HG02970 (cell line): ENCODE measurements around the gene PRKG1.

Experiments
- ATAC-seq: cut with Tn5 transposase; IDR thresholded peaks from one replicate; pipeline ENCODE4 v1.9.1; 2021; ENCODE audit warnings: mild to moderate bottlenecking, moderate library complexity, moderate number of reproducible peaks; ENCODE audit not compliant: unreplicated experiment, low FRiP score

The PRKG1 gene

DNA sequence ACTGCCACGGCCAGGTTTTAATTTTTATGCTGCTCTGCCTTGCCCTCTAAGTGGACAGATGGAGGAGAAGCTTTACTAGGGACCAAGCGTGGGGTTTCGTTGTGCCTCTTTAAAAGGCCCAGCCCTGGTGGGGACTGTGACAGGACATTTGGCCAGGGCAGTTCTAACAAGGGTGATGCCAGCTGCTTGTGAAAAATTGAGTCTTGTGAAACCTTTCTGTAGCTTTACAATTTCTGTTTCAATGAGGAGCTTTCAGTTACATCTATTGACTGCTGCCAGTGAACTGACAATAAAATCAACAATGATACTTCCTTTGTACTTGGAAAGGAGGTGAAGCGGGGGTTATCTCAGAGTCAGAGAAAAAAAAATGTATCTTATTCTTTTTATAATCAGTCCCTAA, 858.2 kb downstream of the PRKG1 start:
- ATAC-seq = no peak

DNA sequence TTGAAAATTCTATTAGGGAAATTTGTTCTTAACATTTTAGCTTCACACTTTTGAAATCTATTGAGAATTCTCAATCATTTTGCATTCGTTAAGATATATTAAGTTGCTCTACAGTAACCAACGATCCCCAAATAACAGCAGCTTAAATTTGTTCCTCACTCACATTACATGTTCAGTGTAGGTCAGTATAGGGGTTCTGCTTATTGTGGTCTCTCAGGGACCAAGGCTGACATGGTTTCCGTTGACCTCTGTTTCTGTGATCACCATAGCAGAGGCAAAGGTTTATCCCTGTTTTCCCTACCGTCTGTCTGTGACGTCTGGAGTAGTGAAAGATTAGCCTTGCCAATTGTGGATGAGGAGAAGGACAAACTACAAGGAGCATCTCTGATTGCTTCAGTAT, 860.1 kb downstream of the PRKG1 start:
- no peak for ATAC-seq

DNA sequence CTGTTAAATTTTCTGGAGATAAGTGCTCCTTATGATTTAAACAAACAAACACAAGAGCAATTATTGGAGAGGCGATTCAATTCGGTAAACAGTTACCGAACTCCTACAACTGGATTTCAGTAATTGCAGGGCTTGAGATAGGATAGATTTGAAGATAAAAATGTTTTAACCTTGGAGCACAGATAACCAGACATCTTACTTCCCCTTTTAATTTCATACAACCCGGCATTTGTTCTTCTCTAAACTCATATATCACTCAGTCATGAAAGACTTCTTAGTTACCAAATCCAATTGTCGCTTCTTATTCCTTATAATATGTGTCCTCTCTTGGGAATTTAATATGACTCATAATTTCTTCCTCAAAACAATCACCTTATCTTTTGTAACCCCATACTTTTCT, 861.1 kb downstream of the PRKG1 start:
- ATAC-seq = no peak

DNA sequence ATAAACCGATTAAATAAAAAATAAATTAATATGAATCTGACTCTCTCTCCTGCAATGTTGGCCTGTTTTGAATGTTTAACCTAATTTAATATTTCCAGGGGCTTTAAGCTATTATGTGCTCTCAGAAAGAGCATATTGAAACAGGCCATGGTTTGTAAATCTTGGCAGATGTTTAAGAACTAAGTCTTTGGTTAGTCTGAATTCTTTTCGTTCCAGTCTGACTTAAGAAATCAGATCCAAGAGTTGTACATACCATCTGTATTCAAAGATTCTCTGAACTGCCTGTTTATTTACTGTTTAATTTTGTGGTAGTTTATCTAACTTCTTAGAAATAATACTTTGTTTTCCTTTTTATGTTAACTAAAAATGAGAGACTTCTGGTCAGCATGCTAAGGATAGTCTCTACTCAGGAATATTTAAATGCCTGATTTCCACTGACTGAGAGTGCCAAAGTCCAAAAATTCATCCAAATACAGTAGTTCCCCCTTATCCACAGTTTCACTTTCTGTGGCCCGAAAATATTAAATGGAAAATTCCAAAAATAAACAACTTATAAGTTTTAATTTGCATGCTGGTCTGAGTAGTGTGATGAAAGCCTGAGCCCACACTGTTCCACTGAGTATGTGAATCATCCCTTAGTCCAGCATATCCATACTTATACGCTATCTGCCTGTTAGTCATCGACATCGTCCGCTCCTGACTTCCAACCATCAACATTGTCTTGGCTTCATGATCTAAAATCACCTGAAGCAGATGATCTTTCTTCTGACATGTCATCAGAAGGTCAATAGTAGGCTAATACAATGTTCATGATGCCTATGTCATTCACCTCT, 863.2 kb downstream of the PRKG1 start:
- no peak for ATAC-seq

DNA sequence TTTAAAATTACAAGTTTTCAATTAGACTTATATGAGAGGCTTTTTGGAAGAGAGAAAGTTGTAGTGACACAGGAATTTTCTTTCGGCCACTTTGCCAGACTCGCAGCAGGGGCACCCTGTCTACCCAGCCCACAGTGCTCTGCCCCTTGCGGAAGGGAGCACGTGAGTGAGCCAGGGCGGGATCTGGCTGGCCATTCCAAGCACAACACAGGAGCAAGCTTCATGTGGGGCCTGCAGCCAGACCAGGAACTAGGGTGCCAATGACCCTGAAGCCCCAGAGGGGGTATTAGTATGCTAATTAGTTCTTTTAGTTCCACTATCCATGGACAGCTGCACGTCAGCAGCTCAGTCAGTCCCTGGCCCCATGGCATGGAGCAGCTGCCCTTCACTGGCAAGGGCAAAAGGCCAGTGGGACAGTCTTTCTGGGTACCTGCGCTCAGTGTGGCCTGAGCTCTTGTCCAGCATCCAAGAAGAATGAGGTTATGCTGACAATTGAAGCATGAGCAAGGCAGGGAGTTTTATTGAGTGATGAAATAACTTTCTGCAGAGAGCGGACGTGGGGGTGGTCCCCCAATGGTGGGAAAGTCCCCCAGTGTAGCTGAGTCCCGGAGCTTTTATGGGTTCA, 876.2 kb downstream of the PRKG1 start:
- no peak for ATAC-seq

DNA sequence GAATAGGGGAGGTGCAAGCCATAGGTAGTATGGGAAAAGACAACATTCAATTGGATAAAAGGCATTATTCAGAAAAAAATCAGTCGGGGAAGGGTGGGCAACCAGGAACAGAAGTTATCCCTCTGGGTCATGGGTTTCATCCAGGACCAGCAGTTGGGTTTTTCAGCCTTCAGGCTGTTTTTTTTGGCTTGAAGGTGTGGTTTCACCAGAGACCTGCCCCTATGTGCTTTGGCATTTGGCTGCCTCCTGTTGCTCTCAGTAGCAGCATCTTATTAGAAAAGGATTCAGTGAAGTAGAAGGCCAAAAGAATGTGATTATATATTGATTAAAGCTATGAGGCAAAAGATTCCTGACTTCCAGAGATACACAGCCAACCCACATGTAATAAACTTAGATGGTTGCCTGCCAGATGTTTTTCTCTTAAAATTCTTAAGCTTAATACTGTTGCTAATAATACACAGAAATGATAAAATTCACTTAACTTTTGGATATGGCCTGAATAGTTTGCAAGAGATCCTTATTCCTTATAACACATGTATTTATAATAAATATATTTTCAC, 876.8 kb downstream of the PRKG1 start:
- ATAC-seq = no peak

DNA sequence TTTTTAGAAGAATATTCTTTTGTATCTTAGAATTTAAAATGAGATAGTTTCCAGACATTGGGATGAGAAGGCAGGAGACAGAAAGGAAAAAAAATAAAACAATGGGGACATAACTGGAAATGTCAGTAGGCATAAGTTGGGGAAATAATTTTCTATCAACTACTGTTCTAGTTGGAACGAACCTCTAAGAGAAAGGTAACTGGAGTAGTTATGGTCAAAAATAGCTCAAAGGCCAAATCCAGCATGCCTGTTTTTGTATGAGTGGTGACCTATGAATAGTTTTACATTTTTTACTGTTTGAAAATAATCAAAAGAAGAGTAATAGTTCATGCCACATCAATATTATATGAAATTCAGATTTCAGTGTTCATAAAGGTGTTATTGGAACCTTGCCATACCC, 877.3 kb downstream of the PRKG1 start:
- no peak for ATAC-seq

DNA sequence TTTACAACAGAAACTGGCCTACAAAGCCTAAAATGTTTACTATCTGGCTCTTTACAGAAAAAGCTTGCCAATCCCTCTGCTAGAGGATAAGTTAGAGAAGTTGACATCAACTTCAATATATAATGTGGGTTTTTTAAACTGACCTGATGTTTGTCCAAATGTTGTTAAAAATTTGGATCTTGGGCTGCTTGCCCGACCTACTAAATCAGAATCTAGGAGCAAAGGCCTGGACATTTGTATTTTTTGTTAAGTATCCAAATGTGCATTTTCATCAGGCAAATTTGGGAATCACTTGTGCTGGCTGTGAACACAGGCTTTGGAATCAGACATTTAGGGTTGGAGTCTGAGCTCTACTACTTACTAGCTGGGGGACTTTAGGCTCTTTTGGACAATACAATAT, 877.8 kb downstream of the PRKG1 start:
- ATAC-seq = no peak

DNA sequence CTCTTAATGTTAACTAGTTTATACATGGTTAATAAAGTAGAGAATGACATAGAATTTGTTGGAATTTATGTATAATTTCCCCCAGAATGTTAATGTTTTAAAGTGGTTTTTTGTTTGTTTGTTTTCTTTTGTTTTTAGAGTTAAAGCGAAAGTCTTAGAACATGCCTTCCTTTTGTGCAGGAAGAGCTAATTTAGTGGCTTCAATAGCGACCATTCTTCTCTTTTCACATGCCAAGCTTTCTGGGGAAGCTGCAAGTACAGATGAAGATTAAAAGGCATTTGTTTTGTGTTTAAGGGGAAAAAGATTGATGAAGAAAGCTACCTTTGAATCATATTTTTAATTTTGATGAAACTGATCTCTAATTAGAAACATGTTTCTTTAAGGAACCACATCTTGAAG, 881.4 kb downstream of the PRKG1 start:
- no peak for ATAC-seq

DNA sequence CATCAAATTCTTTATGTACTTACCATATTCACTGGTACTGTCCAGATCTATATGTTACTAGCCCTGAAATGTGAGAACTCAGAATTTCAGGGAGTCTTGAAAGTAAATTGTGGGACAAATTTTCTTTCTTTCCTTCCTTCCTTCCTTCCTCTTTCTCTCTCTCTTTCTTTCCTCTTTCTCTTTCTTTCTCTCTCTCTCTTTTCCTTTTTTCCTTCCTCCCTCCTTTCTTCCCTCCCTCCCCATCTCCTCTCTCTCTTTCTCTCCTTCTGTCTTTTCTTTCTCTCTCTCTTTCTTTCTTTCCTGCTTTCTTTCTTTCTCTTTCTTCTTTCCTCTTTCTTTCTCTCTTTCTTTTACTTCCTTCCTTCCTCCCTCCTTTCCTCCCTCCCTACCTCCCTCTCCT, 882.5 kb downstream of the PRKG1 start:
- ATAC-seq = no peak

DNA sequence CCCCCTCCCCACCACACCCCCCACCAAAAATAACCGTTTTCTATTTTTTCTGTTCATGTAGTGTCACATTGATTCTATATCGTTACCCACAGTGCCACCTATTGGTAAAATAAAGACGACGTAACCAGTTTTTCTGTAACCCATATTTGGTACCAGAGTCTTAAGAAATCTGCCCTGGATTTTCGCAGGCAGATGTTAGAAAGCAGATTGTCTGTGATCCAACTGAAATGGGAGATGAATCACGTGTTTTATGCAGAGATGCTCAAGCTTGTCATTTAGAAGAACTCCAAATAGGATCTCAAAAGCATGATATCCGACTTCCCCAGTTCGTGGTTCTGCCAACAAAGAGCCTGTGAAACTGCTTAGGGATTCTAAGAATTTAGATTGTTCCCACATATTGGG, 886.2 kb downstream of the PRKG1 start:
- ATAC-seq = no peak

DNA sequence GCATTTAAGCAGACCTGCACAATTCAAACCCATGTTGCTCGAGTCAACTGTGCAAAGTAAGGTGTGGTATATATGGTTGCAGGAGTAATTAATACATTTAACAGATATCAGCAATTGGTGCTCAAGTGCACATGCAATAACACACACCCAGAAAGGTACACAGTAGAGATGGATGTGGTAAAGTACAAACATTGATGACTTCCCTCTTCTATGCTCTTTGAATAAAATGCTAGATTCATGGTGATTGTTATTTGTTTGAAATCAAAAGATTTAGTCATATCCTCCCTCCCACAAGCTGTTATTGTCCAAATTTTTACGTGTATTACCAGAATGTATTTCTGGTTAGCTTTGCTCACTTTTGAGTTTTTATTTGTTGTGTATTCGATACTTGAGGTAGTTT, 887.1 kb downstream of the PRKG1 start:
- no peak for ATAC-seq

DNA sequence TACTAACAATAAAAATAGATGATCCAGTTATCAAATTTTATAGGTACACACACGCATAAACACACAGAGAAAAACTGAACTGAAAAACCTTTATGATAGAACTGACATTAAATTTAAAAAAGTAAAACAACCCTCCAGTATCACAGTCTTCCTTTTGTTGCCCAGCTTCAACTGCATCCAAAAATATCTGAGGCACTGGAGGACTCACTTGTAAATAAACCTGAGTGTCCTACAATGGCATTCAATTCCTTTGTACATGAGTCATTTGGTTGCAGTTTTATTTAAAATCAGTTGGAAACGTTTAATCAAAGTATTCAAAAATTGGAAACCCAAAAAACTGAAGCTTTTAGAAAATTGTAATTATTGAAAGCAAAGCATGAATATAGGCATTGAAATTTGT, 890.3 kb downstream of the PRKG1 start:
- no peak for ATAC-seq

DNA sequence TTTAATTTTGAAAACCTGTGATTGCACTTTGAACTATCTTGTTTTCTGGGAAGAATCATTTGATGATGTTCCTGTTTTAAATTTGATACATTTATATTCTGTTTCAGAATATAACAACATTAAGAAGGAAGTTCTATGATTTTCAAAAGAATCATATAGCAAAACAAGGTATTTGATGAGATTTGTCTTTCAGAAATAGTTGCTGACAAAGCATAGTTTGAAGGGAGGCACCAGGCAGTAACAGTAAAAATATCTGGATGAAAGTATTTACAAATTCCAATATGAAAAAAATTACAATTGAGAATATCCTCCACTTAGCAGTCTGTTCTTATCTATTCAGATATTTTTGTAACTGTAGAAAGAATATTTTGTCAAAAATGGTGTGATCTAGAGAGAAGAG, 891.2 kb downstream of the PRKG1 start:
- ATAC-seq = no peak

DNA sequence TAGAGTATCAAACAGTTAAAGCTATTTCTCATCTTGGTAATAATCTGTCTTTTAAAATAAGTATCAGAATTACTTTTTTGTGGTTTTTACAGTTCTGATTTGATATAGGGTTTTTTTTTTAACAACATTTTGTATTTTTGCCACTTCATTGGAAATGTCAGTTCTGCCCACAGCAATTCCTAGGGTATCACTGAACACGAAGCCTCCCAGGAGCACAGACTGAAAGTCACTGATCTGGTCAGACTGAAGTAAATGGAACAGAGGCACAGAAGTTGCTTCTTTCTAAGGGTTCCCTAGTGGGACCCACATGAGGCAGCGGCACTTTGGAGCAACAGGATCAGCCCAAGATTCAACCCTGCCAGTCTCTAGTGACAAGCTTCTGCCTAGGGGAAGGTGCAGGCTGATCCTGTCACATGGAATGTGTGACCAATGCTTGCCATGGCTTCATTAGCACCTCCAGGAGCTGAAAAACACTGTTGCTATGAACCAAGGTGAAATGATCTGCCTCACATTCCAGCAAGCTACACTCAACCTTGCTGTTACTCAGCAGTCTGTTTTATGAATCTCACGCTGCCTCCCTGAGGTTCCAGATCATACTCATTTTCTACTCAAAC, 898.6 kb downstream of the PRKG1 start:
- ATAC-seq = no peak

DNA sequence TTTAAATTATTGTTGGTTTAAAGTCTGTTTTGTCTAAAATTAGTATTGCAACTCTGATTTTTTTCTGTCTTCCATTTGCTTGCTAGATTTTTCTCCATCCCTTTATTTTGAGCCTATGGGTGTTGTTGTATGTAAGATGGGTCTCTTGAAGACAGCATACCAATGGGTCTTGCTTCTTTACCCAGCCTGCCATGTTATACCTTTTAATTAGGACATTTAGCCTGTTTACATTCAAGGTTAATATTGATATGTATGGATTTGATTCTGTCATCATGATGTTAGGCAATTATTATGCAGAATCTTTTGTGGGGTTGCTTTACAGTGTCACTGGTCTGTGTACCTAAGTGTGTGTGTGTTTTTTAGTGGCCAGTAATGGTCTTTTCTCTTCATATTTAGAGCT, 906.5 kb downstream of the PRKG1 start:
- no peak for ATAC-seq

DNA sequence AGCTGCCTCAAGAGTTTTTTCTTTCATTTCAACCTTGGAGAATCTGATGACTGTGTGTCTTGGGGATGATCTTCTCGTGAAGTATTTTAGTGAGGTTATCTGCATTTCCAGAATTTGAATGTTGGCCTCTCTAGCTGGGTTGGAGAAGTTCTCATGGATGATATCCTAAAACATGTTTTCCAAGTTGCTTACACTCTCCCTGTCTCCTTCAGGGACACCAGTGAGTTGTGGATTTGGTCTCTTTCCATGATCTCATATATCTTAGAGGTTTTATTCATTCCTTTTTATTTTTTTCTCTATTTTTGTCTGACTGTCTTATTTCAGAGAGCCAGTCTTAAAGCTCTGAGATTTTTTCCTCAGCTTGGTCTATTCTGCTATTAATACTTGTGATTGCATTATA, 907.4 kb downstream of the PRKG1 start:
- ATAC-seq = no peak

DNA sequence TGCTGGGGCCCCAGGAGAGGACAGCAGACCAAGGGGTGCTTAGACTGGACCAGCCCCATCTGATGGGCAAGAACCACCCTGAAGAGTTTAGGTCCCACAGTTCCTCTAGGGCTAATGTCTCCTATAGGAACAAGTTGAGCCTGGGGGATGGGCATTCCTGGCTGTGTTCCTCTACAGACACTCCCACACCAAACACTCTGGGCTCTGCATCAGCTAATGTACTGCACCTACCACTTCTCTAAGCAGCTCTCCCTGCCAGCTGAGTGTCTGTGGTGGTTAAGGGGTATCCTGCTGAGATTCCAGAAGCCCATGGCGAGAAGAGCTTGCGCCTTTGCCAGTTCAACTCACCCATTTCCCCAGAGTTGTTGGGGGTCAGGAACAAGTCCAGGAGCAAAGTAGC, 909.2 kb downstream of the PRKG1 start:
- no peak for ATAC-seq

DNA sequence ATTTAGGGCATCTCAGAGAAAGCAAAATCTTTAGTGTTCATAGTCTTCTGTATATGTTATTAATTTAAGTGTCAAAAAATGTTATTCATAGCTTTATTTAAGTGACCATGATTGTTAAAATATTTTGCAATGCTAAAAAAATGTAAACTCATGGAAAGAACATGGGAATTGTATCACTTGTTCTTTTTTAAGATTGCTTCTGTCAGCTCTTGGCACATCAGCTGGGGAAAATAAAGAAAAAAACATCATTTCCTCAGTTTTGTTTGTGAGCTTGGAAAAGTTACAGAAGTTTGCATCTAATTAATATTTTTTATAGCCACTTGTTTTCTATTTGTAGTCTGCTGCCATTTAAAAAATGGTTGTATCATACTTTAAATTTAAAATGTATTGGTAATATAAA, 911.0 kb downstream of the PRKG1 start:
- ATAC-seq = no peak

DNA sequence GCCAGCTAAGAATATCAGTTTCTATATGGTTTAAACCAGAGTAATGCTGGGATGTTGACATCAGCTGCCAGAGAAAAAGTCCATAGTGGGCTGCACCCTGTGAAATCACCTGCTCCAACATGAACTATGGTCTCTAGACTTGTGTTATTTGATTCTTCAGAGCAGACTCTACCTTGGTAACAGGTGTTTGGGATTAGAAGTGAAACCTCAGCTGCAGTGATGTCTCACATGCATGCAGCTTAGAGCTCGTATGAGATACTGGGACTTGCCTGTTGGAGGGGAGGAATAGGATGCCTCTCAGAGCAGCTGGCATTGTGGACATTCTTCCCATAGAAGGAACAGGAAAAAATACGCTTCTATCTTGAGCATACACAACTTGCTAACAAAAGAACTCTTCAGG, 912.2 kb downstream of the PRKG1 start:
- no peak for ATAC-seq

DNA sequence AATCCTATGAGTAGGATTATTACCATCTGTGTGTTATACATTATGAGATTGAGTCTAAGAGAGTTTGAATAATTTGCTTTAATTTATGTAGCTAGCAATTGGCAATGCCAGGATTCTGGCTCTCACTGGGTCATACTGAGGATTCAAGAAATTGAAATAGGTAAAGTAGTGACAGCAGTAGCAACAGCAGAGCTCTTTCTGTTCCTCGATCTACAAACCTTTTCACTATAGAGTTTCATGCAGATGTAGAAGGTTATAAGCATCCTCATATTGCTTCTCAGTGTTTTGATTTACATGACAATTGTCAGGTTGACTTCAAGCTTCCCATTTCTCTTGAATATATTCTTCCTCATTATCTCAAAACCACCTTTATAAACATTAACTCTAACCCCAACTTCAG, 919.2 kb downstream of the PRKG1 start:
- ATAC-seq = no peak

DNA sequence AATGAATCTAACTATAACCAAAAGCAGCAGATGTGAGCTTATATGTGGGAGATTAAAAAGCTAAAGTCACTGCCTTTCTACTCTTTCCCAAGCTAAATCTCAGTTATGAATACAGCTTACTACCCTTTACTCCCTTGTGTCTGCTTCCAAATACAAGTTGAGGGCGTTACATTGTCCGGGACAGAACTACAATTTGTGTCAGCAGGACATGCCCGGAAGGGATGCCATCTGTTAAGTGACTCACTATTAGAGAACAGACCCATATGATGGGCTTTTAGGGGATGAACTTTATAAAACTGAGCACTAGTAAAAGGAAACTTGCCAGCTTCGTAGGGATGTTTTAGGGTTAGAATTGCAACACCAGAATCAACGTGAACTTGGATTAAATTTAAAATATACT, 924.8 kb downstream of the PRKG1 start:
- no peak for ATAC-seq
